Fibroblast of lung (primary cell): Measurements from ENCODE around the gene SPTBN1. TPM values are rescaled to one million over a fixed set of nuclear protein-coding genes. Genes with fewer than 3 reads are reported as not detected.
"Not testable (repeated sequence)": the region's sequence is repeated elsewhere in the genome, so short reads cannot be mapped to it uniquely, and the experiment has no call there.

Experiments used
- DNase-seq, 2 donors: peaks; one replicate each; pipeline versions ENCODE4 v3.0.0 to v3.0.0-alpha.2; 2010; ENCODE audit warnings: low read depth in 2 of 2
- H2AFZ ChIP-seq: 2 replicates; pipeline ENCODE4 v1.5.1; 2012; ENCODE audit warnings: low read length, control low read depth, inconsistent platforms
- H3K27ac ChIP-seq: 2 replicates; pipeline ENCODE4 v1.5.1; 2011; ENCODE audit warnings: low read length, control low read depth; ENCODE audit not compliant: insufficient read depth
- H3K27me3 ChIP-seq: 2 replicates; pipeline ENCODE4 v1.5.1; 2011; ENCODE audit warnings: mild to moderate bottlenecking, low read length; ENCODE audit not compliant: control insufficient read depth, insufficient read depth
- H3K36me3 ChIP-seq: 2 replicates; pipeline ENCODE4 v1.5.1; 2011; ENCODE audit warnings: low read length; ENCODE audit not compliant: control insufficient read depth, insufficient read depth
- H3K4me1 ChIP-seq: 2 replicates; pipeline ENCODE4 v1.5.1; 2011; ENCODE audit warnings: low read length; ENCODE audit not compliant: control insufficient read depth, insufficient read depth; ENCODE audit errors: extremely low read depth
- H3K4me2 ChIP-seq: 2 replicates; pipeline ENCODE4 v1.5.1; 2011; ENCODE audit warnings: low read length, control low read depth; ENCODE audit not compliant: insufficient read depth; ENCODE audit errors: extremely low read depth
- H3K4me3 ChIP-seq, 4 experiments: fragments of 200-600 bp in 1 of 4; sonication (generic) in 1 of 4; replicated peaks in 1 of 4; 2 replicates each; pipeline ENCODE4 v1.5.1; 2011 to 2016; ENCODE audit warnings: low read length in 4 of 4, low read depth in 3 of 4, mild to moderate bottlenecking in 3 of 4, control low read depth in 2 of 4, inconsistent platforms in 1 of 4, mixed read lengths in 1 of 4; ENCODE audit not compliant: insufficient read depth in 1 of 4; ENCODE audit errors: control extremely low read depth in 1 of 4
- H3K79me2 ChIP-seq: 2 replicates; pipeline ENCODE4 v1.5.1; 2012; ENCODE audit warnings: mild to moderate bottlenecking, low read length, inconsistent platforms; ENCODE audit not compliant: control insufficient read depth, insufficient read depth
- H3K9ac ChIP-seq: 2 replicates; pipeline ENCODE4 v1.5.1; 2011; ENCODE audit warnings: mild to moderate bottlenecking, low read length, control low read depth; ENCODE audit not compliant: insufficient read depth
- H3K9me3 ChIP-seq: 2 replicates; pipeline ENCODE4 v1.5.1; 2012; ENCODE audit warnings: low read depth, low read length; ENCODE audit not compliant: control insufficient read depth, insufficient read depth
- H4K20me1 ChIP-seq: 2 replicates; pipeline ENCODE4 v1.5.1; 2011; ENCODE audit warnings: low read length; ENCODE audit not compliant: control insufficient read depth, insufficient read depth; ENCODE audit errors: extremely low read depth
- EZH2 ChIP-seq: IDR thresholded peaks from 2 replicates; pipeline ENCODE4 v1.5.1; 2012; ENCODE audit warnings: low read length, control low read depth, mild to moderate bottlenecking; ENCODE audit errors: missing control alignments
- polyA plus RNA-seq, 2 donors: library from polyadenylated mRNA; depleted of rRNA in 1 of 2; stranded (reverse) in 1 of 2; unstranded in 1 of 2; fragments of >200 nt; gene quantifications; 2 replicates each; pipeline ENCODE4 v1.2.1, GENCODE V29; 2011 to 2012; ENCODE audit warnings: missing spikeins in 1 of 2
- total RNA-seq: library from RNA; depleted of rRNA; stranded (reverse); fragments of >200 nt; gene quantifications from 2 replicates; pipeline ENCODE4 v1.2.1, GENCODE V29; 2014
- TF ChIP-seq, protein P1 (sequence below), 2 donors: IDR thresholded peaks in 1 of 2; conservative IDR thresholded peaks in 1 of 2; 1 replicate in 1 of 2; 2 replicates in 1 of 2; pipeline ENCODE4 v1.5.1; 2011 to 2012; ENCODE audit warnings: low read length in 2 of 2, control low read depth in 1 of 2, inconsistent platforms in 1 of 2, low read depth in 1 of 2, mild to moderate bottlenecking in 1 of 2

Gene SPTBN1
- total and polyA plus RNA-seq, 2 donors (not counting 1 experiment from before 2014, with no cell fraction given): 123 to 325 TPM

DNA sequence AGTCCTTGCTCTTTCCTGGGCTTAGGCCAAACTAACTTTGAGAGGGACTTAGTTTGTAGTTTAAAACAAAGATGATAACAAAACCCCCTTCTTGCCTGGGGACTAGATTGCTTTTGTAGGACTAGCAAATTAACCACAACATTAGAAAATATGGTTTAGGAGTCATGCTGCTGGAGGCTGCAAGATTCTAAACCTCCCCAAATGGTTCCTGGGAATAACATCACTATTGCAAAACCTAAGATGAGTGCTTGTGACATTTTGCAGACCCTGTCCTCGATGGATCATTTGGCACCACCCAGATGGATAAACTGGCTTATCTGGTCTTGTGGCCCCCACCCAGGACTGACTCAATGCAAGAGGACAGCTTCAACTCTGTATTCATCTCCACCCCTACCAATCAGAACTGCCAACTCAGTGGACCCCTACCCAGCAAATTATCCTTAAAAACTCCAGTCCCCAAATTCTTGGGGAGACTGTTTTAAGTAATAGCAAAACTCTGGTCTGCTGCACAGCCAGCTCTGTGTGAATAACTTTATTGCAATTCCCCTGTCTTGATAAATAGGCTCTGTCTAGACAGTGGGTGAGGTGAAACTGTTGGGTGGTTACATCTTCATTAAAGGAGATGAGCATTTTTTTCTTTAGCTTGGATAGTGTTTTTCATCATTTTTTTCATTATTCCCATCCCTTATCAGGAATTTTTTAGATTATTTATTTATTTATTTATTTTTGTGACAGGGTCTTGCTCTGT is 58.9 kb downstream of the SPTBN1 start:
- H4K20me1 ChIP-seq: peaks cover 2% of the 10 kb centered on the region

DNA sequence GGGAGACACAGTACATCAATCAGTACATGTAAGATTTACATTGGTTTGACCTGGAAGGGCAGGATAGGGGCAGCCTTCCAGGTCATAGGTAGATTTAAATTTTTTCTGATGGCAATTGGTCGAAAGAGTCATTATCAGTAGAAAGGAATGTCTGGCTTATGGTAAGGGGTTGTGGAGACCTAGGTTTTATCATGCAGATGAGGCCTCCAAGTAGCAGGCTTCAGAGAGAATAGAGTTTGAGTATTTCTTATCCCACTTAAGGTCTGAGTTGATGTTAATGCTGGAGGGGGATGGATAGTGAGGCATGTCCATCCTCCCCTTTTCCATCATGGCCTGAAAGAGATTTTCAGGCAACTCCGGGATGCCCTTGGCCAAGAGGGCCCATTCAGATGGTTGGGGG is 60.7 kb downstream of the SPTBN1 start:
- H3K4me3 ChIP-seq: no peak overlapping the region
- DNase-seq: no peak
- no peaks in the 10 kb centered on the region for H4K20me1 ChIP-seq
- TF ChIP-seq EZH2: no peak
- TF ChIP-seq, protein P1, sequence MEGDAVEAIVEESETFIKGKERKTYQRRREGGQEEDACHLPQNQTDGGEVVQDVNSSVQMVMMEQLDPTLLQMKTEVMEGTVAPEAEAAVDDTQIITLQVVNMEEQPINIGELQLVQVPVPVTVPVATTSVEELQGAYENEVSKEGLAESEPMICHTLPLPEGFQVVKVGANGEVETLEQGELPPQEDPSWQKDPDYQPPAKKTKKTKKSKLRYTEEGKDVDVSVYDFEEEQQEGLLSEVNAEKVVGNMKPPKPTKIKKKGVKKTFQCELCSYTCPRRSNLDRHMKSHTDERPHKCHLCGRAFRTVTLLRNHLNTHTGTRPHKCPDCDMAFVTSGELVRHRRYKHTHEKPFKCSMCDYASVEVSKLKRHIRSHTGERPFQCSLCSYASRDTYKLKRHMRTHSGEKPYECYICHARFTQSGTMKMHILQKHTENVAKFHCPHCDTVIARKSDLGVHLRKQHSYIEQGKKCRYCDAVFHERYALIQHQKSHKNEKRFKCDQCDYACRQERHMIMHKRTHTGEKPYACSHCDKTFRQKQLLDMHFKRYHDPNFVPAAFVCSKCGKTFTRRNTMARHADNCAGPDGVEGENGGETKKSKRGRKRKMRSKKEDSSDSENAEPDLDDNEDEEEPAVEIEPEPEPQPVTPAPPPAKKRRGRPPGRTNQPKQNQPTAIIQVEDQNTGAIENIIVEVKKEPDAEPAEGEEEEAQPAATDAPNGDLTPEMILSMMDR (conservative IDR thresholded peaks at IDR 0.05 in 1 of 2, IDR thresholded peaks at IDR 0.05 in 1 of 2; ENCODE audit: low read depth in 1 of 2, low read length in 2 of 2): no peak
- no peak overlapping the region for H3K27ac ChIP-seq
- no peaks in the 10 kb centered on the region for H3K27me3 ChIP-seq
- H3K36me3 ChIP-seq: no peaks in the 10 kb centered on the region
- H2AFZ ChIP-seq: no peak overlapping the region
- H3K4me1 ChIP-seq: no peaks in the 10 kb centered on the region
- H3K9me3 ChIP-seq: no peaks in the 10 kb centered on the region
- peaks cover 81% of the 10 kb centered on the region for H3K79me2 ChIP-seq
- no peak overlapping the region for H3K9ac ChIP-seq
- no peak overlapping the region for H3K4me2 ChIP-seq

More for the DNA sequence above, 58.9 kb downstream of the SPTBN1 start:
- Histone ChIP-seq H3K9me3 (no peaks in the 10 kb centered on the region), H3K36me3 (no peaks in the 10 kb centered on the region), H3K9ac (no peak overlapping the region), H3K79me2 (peaks cover 88% of the 10 kb centered on the region), H3K4me2 (no peak overlapping the region), H3K4me3 (no peak overlapping the region), H3K27me3 (no peaks in the 10 kb centered on the region), H3K27ac (no peak overlapping the region), H3K4me1 (peaks cover 4% of the 10 kb centered on the region), H2AFZ (no peak overlapping the region)
- no peak for TF ChIP-seq EZH2
- TF ChIP-seq, protein P1 (conservative IDR thresholded peaks at IDR 0.05 in 1 of 2, IDR thresholded peaks at IDR 0.05 in 1 of 2; ENCODE audit: low read depth in 1 of 2, low read length in 2 of 2): no peak
- DNase-seq: peak; percentile 25 to 53

DNA sequence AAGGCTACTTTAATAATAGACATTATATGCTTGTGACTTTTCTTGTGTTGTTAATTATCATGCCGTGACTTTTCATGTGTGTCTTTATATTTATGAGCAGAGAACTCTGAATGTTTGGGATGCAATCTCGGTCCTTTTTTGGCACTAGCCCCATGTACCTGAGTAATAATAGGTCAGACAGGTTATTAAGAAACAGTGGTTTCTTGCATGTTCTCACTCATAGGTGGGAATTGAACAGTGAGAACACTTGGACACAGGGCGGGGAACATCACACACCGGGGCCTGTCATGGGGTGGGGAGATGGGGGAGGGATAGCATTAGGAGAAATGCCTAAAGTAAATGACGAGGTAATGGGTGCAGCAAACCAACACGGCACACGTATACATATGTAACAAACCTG is 61.9 kb downstream of the SPTBN1 start:
- not testable (repeated sequence) for H3K27ac ChIP-seq, DNase-seq, H3K4me2 ChIP-seq, H3K9ac ChIP-seq, H3K4me3 ChIP-seq, H2AFZ ChIP-seq, H3K9me3 ChIP-seq, H3K27me3 ChIP-seq, H3K36me3 ChIP-seq, H3K4me1 ChIP-seq, H4K20me1 ChIP-seq
- peaks cover 80% of the 10 kb centered on the region for H3K79me2 ChIP-seq
